ENCODE results near the gene ZNF576. TPM values are rescaled to one million over a fixed set of nuclear protein-coding genes. Genes with fewer than 3 reads are reported as not detected.
"Not testable (repeated sequence)": the region's sequence is repeated elsewhere in the genome, so short reads cannot be mapped to it uniquely, and the experiment has no call there.

ZNF576 gene
- polyA plus RNA-seq, 1 donor, result 13.5 TPM

DNA sequence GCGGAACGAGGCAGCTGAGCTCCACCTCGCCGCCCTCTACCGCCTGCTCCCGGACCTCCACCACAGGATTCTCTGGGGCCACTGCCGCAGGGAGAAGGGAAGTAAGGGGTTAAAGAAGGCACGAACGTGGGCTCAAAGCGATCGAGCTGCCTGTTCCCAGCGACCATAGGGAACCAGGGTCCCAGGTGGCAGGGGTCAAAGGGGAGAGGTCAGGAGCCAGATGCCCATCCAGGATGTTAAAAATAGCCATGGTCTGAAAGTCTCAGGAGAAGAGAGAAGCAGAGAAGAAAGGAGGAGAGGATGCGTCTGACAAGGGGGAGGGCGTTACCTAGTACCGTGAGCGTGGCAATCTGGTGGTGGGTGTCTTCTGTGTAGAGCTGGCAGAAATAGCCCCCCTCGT, 30.4 kb downstream of the ZNF576 start:
- Histone ChIP-seq H3K27me3 (ENCODE audit: control insufficient read depth, insufficient read depth, low read length) (no peaks in the 10 kb centered on the region), H3K4me1 (ENCODE audit: control insufficient read depth, insufficient read depth, low read length) (no peaks in the 10 kb centered on the region), H3K9me3 (ENCODE audit: control insufficient read depth, low read depth, low read length) (no peaks in the 10 kb centered on the region), H3K27ac (ENCODE audit: low read length) (no peak overlapping the region), H3K4me3 (ENCODE audit: low read length) (no peak overlapping the region), H3K36me3 (ENCODE audit: control insufficient read depth, insufficient read depth, low read length) (no peaks in the 10 kb centered on the region)
- DNase-seq, result no peak
- no CpG with 5 or more reads among the region's 17 CpGs for WGBS (ENCODE audit: insufficient coverage, low lambda C conversion rate)

GRCh38 chr19:43628646-43629326, 32.4 kb downstream of the ZNF576 start:
- no peaks in the 10 kb centered on the region for H3K9me3 ChIP-seq (ENCODE audit: control insufficient read depth, low read depth, low read length)
- no peaks in the 10 kb centered on the region for H3K27me3 ChIP-seq (ENCODE audit: control insufficient read depth, insufficient read depth, low read length)
- DNase-seq, result no peak
- no peak overlapping the region for H3K4me3 ChIP-seq (ENCODE audit: low read length)
- no peak overlapping the region for H3K27ac ChIP-seq (ENCODE audit: low read length)
- no peaks in the 10 kb centered on the region for H3K4me1 ChIP-seq (ENCODE audit: control insufficient read depth, insufficient read depth, low read length)
- H3K36me3 ChIP-seq (ENCODE audit: control insufficient read depth, insufficient read depth, low read length), result no peaks in the 10 kb centered on the region
- WGBS (ENCODE audit: insufficient coverage, low lambda C conversion rate), result no CpG with 5 or more reads among the region's 3 CpGs

DNA sequence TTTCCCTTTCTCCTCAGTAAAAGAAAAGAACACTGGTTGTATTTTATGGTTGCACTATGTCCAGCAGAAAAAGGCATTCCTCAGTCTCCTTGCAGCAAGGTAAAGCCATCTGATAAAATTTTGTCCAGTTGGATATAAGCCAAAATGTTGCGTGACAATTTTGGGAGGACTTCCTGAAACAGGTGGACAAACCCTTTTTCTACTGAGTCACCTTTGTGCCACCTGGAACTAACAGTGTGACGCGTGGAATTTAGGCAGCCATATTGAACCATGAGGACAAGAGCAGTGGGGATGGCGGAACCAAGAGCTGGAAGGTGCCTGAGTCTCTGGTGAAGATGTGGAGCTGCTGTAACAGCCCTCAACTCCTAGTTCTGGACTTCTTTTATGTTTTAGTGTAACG, 35.1 kb downstream of the ZNF576 start:
- Histone ChIP-seq H3K9me3 (ENCODE audit: control insufficient read depth, low read depth, low read length) (no peaks in the 10 kb centered on the region), H3K36me3 (ENCODE audit: control insufficient read depth, insufficient read depth, low read length) (no peaks in the 10 kb centered on the region), H3K4me3 (ENCODE audit: low read length) (no peak overlapping the region), H3K4me1 (ENCODE audit: control insufficient read depth, insufficient read depth, low read length) (peaks cover 10% of the 10 kb centered on the region), H3K27ac (ENCODE audit: low read length) (no peak overlapping the region), H3K27me3 (ENCODE audit: control insufficient read depth, insufficient read depth, low read length) (no peaks in the 10 kb centered on the region)
- no peak for DNase-seq
- no CpG with 5 or more reads among the region's 5 CpGs for WGBS (ENCODE audit: insufficient coverage, low lambda C conversion rate)

GRCh38 chr19:43633520-43633919, 37.1 kb downstream of the ZNF576 start:
- DNase-seq, result no peak
- peaks cover 7% of the 10 kb centered on the region for H3K27me3 ChIP-seq (ENCODE audit: control insufficient read depth, insufficient read depth, low read length)
- H3K9me3 ChIP-seq (ENCODE audit: control insufficient read depth, low read depth, low read length), result no peaks in the 10 kb centered on the region
- 94% methylated on average over 2 of the region's 4 CpGs for WGBS (ENCODE audit: insufficient coverage, low lambda C conversion rate)
- H3K4me1 ChIP-seq (ENCODE audit: control insufficient read depth, insufficient read depth, low read length), result peaks cover 10% of the 10 kb centered on the region
- no peak overlapping the region for H3K27ac ChIP-seq (ENCODE audit: low read length)
- no peaks in the 10 kb centered on the region for H3K36me3 ChIP-seq (ENCODE audit: control insufficient read depth, insufficient read depth, low read length)
- no peak overlapping the region for H3K4me3 ChIP-seq (ENCODE audit: low read length)

- no peak for DNase-seq
- H3K9me3 ChIP-seq (ENCODE audit: control insufficient read depth, low read depth, low read length), result no peaks in the 10 kb centered on the region
- WGBS (ENCODE audit: insufficient coverage, low lambda C conversion rate), result no CpG with 5 or more reads among the region's 5 CpGs
- no peaks in the 10 kb centered on the region for H3K36me3 ChIP-seq (ENCODE audit: control insufficient read depth, insufficient read depth, low read length)
- no peak overlapping the region for H3K4me3 ChIP-seq (ENCODE audit: low read length)
- peaks cover 13% of the 10 kb centered on the region for H3K27me3 ChIP-seq (ENCODE audit: control insufficient read depth, insufficient read depth, low read length)
- no peak overlapping the region for H3K27ac ChIP-seq (ENCODE audit: low read length)
- peaks cover 10% of the 10 kb centered on the region for H3K4me1 ChIP-seq (ENCODE audit: control insufficient read depth, insufficient read depth, low read length)
Observed at GRCh38 chr19:43634068-43634467, 37.7 kb downstream of the ZNF576 start.

GRCh38 chr19:43634506-43634871, 38.1 kb downstream of the ZNF576 start:
- H3K4me1 ChIP-seq (ENCODE audit: control insufficient read depth, insufficient read depth, low read length), result peaks cover 10% of the 10 kb centered on the region
- H3K36me3 ChIP-seq (ENCODE audit: control insufficient read depth, insufficient read depth, low read length), result no peaks in the 10 kb centered on the region
- no peaks in the 10 kb centered on the region for H3K9me3 ChIP-seq (ENCODE audit: control insufficient read depth, low read depth, low read length)
- peaks cover 15% of the 10 kb centered on the region for H3K27me3 ChIP-seq (ENCODE audit: control insufficient read depth, insufficient read depth, low read length)
- WGBS (ENCODE audit: insufficient coverage, low lambda C conversion rate), result no CpG with 5 or more reads among the region's 5 CpGs
- peak in 1 of 2 donors; percentile 12 for DNase-seq
- H3K4me3 ChIP-seq (ENCODE audit: low read length), result peak overlapping the region; percentile 43
- no peak overlapping the region for H3K27ac ChIP-seq (ENCODE audit: low read length)

- peak; percentile 64 to 81 for DNase-seq
- no peak overlapping the region for H3K27ac ChIP-seq (ENCODE audit: low read length)
- H3K36me3 ChIP-seq (ENCODE audit: control insufficient read depth, insufficient read depth, low read length), result no peaks in the 10 kb centered on the region
- no peaks in the 10 kb centered on the region for H3K9me3 ChIP-seq (ENCODE audit: control insufficient read depth, low read depth, low read length)
- peaks cover 10% of the 10 kb centered on the region for H3K4me1 ChIP-seq (ENCODE audit: control insufficient read depth, insufficient read depth, low read length)
- no CpG with 5 or more reads among the region's 17 CpGs for WGBS (ENCODE audit: insufficient coverage, low lambda C conversion rate)
- peak overlapping the region; percentile 43 for H3K4me3 ChIP-seq (ENCODE audit: low read length)
- H3K27me3 ChIP-seq (ENCODE audit: control insufficient read depth, insufficient read depth, low read length), result peaks cover 18% of the 10 kb centered on the region
Observed at GRCh38 chr19:43634872-43635560, 38.6 kb downstream of the ZNF576 start.

GRCh38 chr19:43635561-43635940, 39.2 kb downstream of the ZNF576 start:
- peaks cover 23% of the 10 kb centered on the region for H3K27me3 ChIP-seq (ENCODE audit: control insufficient read depth, insufficient read depth, low read length)
- H3K4me3 ChIP-seq (ENCODE audit: low read length), result peak overlapping the region; percentile 43
- H3K36me3 ChIP-seq (ENCODE audit: control insufficient read depth, insufficient read depth, low read length); H3K27ac ChIP-seq (ENCODE audit: low read length); H3K9me3 ChIP-seq (ENCODE audit: control insufficient read depth, low read depth, low read length); DNase-seq: not testable (repeated sequence)
- no CpG with 5 or more reads among the region's 2 CpGs for WGBS (ENCODE audit: insufficient coverage, low lambda C conversion rate)
- peaks cover 14% of the 10 kb centered on the region for H3K4me1 ChIP-seq (ENCODE audit: control insufficient read depth, insufficient read depth, low read length)

DNA sequence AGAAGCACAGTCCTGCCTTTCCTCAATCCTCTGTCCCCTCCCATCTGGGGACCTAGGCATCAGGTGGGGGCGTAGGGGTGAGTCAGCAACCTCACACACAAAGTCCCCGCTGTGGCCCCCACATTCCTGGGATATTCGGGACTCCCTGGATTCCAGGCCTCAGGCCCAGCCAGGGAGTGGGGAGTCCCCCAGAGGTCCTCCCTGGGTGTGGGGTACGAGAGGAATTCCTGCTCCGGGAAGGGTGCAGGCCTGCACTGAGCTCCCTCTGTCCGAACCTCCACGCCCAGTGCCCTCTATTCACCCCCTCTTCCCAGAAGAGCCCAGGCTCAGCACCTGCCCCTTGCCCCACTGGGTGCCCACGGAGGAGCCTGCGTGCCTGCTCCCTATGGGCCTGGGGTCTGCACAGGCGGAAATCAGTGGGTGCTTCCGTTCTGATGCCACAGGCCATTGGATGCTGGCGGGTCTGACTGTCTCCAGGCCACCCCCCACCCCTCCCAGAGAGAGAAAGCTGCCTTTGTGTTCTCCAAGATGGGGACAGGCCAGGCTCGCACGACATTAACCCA, 39.8 kb downstream of the ZNF576 start:
- H3K27me3 ChIP-seq (ENCODE audit: control insufficient read depth, insufficient read depth, low read length), result peaks cover 25% of the 10 kb centered on the region
- H3K27ac ChIP-seq (ENCODE audit: low read length), result no peak overlapping the region
- H3K4me1 ChIP-seq (ENCODE audit: control insufficient read depth, insufficient read depth, low read length), result peaks cover 14% of the 10 kb centered on the region
- no peak overlapping the region for H3K4me3 ChIP-seq (ENCODE audit: low read length)
- no peaks in the 10 kb centered on the region for H3K36me3 ChIP-seq (ENCODE audit: control insufficient read depth, insufficient read depth, low read length)
- DNase-seq, result peak in 1 of 2 donors; percentile 8
- no CpG with 5 or more reads among the region's 14 CpGs for WGBS (ENCODE audit: insufficient coverage, low lambda C conversion rate)
- no peaks in the 10 kb centered on the region for H3K9me3 ChIP-seq (ENCODE audit: control insufficient read depth, low read depth, low read length)

DNA sequence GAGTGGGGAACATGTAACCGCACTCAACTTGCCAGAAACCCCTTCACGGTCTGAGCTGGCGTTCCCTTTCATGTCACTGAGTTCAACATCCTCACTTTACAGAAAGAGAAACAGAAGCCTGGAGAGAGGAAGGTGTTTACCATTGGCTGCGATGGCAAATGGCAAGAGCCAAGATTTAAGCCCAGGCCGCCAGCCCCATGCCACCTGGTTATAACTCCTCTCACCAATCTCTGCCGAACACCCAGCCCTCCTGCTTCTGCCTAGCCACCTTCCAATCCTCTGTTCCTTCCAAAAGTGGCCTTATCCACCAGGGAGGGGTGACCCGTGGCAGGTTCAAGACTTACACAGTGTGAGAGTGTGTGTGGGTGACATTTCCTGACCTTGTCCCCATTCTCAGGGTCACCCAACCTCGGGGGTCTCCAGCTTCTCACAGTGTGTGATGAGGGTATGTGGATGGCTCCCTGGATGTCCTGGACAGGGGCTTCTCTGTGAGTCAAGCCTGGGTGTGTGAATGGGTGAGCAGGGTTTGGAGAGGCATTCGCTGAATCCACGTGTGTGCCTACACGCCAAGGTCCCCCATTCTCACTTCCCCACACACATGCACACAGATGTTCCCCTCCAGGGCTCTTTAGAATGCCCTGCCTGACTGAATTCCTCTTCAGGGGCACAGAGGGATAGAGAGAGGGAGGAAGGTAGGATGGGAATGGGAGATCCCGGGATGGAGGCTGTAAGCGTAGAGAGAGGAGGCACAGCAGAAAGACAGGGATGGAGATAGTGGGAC, 42.0 kb downstream of the ZNF576 start:
- Histone ChIP-seq H3K4me3 (ENCODE audit: low read length) (no peak overlapping the region), H3K36me3 (ENCODE audit: control insufficient read depth, insufficient read depth, low read length) (no peaks in the 10 kb centered on the region), H3K9me3 (ENCODE audit: control insufficient read depth, low read depth, low read length) (no peaks in the 10 kb centered on the region), H3K4me1 (ENCODE audit: control insufficient read depth, insufficient read depth, low read length) (peaks cover 14% of the 10 kb centered on the region), H3K27ac (ENCODE audit: low read length) (no peak overlapping the region), H3K27me3 (ENCODE audit: control insufficient read depth, insufficient read depth, low read length) (peaks cover 29% of the 10 kb centered on the region)
- 80% methylated on average over 1 of the region's 13 CpGs for WGBS (ENCODE audit: insufficient coverage, low lambda C conversion rate)
- no peak for DNase-seq

Data from large intestine (tissue), 3 donors.